GM12878 (cell line): ENCODE data around the gene ARHGDIG. TPM values are rescaled to one million over a fixed set of nuclear protein-coding genes. Genes with fewer than 3 reads are reported as not detected.

Source experiments
- ATAC-seq: fragments of 200-7000 bp; cut with Tn5 transposase; 3 replicates; pipeline ENCODE4 v1.9.1; 2020; ENCODE audit warnings: mild to moderate bottlenecking, moderate library complexity
- BruUV-seq: library from RNA; stranded (reverse); fragments of 400-500 nt; replicated peaks from 2 replicates; lab custom pipeline; 2021; lab: Mats Ljungman, UMichigan
- CTCF ChIA-PET: fragments of 300-600 bp; sonication (Branson Sonifier 250); formaldehyde crosslinking; extraction: SDS; loops from one replicate; lab custom pipeline; 2021; ENCODE audit warnings: inconsistent platforms; lab: Yijun Ruan, JAX
- POLR2A ChIA-PET: fragments of 350-600 bp; formaldehyde crosslinking; extraction: SDS; loops from one replicate; lab custom pipeline; 2021; ENCODE audit warnings: inconsistent platforms; lab: Charles Lee
- RAD21 ChIA-PET: fragments of 300-600 bp; sonication (Branson Sonifier 250); formaldehyde crosslinking; loops from one replicate; lab custom pipeline; 2023; ENCODE audit warnings: antibody characterized with exemption; ENCODE audit not compliant: unreplicated experiment; lab: Charles Lee
- SMC1A ChIA-PET: fragments of 300-600 bp; sonication (Branson Sonifier 250); formaldehyde crosslinking; loops from one replicate; lab custom pipeline; 2023; ENCODE audit not compliant: unreplicated experiment, uncharacterized antibody; lab: Charles Lee
- DNase-seq: peaks from one replicate; pipeline ENCODE4 v3.0.0-alpha.2; 2011; ENCODE audit warnings: low read depth, low spot score
- FAIRE-seq: peaks from 3 replicates; lab custom pipeline; 2011; peaks lifted over from hg19 to GRCh38; lab: Jason Lieb, UNC
- H2AFZ ChIP-seq: 2 replicates; pipeline ENCODE4 v1.6.0; 2011; ENCODE audit warnings: low read depth, low read length, control low read depth; ENCODE audit not compliant: control insufficient read depth
- H3K27ac ChIP-seq: 2 replicates; pipeline ENCODE4 v1.5.1; 2011; ENCODE audit warnings: control low read depth; ENCODE audit not compliant: control insufficient read depth, insufficient read depth
- H3K27me3 ChIP-seq, 2 experiments: replicated peaks in 1 of 2; 2 replicates each; pipeline versions ENCODE4 v1.6.0 to v1.6.1; 2011; ENCODE audit warnings: low read length in 1 of 2; ENCODE audit not compliant: control insufficient read depth in 2 of 2, insufficient read depth in 2 of 2
- H3K36me3 ChIP-seq, 2 experiments: 2 replicates each; pipeline ENCODE4 v1.5.1; 2011; ENCODE audit warnings: low read length in 1 of 2; ENCODE audit not compliant: control insufficient read depth in 2 of 2, insufficient read depth in 2 of 2
- H3K4me1 ChIP-seq: 2 replicates; pipeline ENCODE4 v1.6.1; 2011; ENCODE audit warnings: mild to moderate bottlenecking, low read length, moderate library complexity, mixed read lengths; ENCODE audit not compliant: control insufficient read depth, insufficient read depth
- H3K4me2 ChIP-seq: 2 replicates; pipeline ENCODE4 v1.6.0; 2011; ENCODE audit warnings: control low read depth; ENCODE audit not compliant: control insufficient read depth, insufficient read depth
- H3K4me3 ChIP-seq: fragments of 200-600 bp; sonication (generic); 2 replicates; pipeline ENCODE4 v1.5.1; 2016
- H3K79me2 ChIP-seq: 2 replicates; pipeline ENCODE4 v1.6.0; 2011; ENCODE audit warnings: low read length; ENCODE audit not compliant: control insufficient read depth, insufficient read depth
- H3K9ac ChIP-seq: 2 replicates; pipeline ENCODE4 v1.8.0; 2011; ENCODE audit warnings: low read length, control low read depth, mixed read lengths; ENCODE audit not compliant: control insufficient read depth, insufficient read depth
- H3K9me3 ChIP-seq: replicated peaks from 3 replicates; pipeline ENCODE4 v1.5.1; 2011; ENCODE audit warnings: mild to moderate bottlenecking, low read length; ENCODE audit not compliant: control insufficient read depth, insufficient read depth
- H4K20me1 ChIP-seq: 2 replicates; pipeline ENCODE4 v1.6.0; 2011; ENCODE audit not compliant: control insufficient read depth, insufficient read depth
- BCL11A ChIP-seq: IDR thresholded peaks from 2 replicates; pipeline ENCODE4 v1.6.1; 2011; ENCODE audit warnings: low read depth, low read length
- BHLHE40 ChIP-seq, 2 experiments: fragments of 450-650 bp in 1 of 2; IDR thresholded peaks; 2 replicates each; pipeline ENCODE4 v1.6.1; 2011 to 2017; ENCODE audit warnings: low read depth in 2 of 2, borderline replicate concordance in 1 of 2, improper control_type of control experiment in 1 of 2, low read length in 1 of 2, mild to moderate bottlenecking in 1 of 2
- DPF2 ChIP-seq: fragments of 450-650 bp; IDR thresholded peaks from 2 replicates; pipeline ENCODE4 v1.6.1; 2017; ENCODE audit warnings: mild to moderate bottlenecking
- JUNB ChIP-seq: IDR thresholded peaks from 2 replicates; pipeline ENCODE4 v1.6.1; 2016; ENCODE audit warnings: antibody characterized with exemption, mild to moderate bottlenecking
- MYC ChIP-seq: IDR thresholded peaks from 2 replicates; pipeline ENCODE4 v1.6.1; 2011; ENCODE audit warnings: mild to moderate bottlenecking, low read length, moderate library complexity, inconsistent platforms; ENCODE audit not compliant: insufficient read depth, insufficient replicate concordance, insufficient read length, severe bottlenecking
- NBN ChIP-seq: fragments of 450-650 bp; IDR thresholded peaks from 2 replicates; pipeline ENCODE4 v1.6.1; 2016
- NFYB ChIP-seq: IDR thresholded peaks from 2 replicates; pipeline ENCODE4 v1.6.1; 2011; ENCODE audit warnings: low read depth, mild to moderate bottlenecking, low read length, improper control_type of control experiment, moderate library complexity; ENCODE audit not compliant: insufficient read depth
- POLR2A ChIP-seq: IDR thresholded peaks from 2 replicates; pipeline ENCODE4 v1.6.1; 2011; ENCODE audit warnings: low read depth, mild to moderate bottlenecking, low read length
- WGBS: methylation state at CpG from one replicate; pipeline ENCODE4 v1.1.6; 2016; ENCODE audit warnings: low lambda C conversion rate; ENCODE audit not compliant: insufficient replicate concordance, insufficient coverage; ENCODE audit errors: missing lambda C conversion rate; 5-methylcytosine and 5-hydroxymethylcytosine counted together
- in situ Hi-C: fragments of 300-500 bp; cut with MboI; formaldehyde crosslinking; loops from 9 replicates; pipeline ENCODE4 v1.14.3; 2018; ENCODE audit warnings: mixed read lengths
- intact Hi-C: fragments of 100-400 bp; cut with micrococcal nuclease; formaldehyde crosslinking; loops from one replicate; pipeline ENCODE4 v1.14.2; 2022; ENCODE audit not compliant: unreplicated experiment
- polyA plus RNA-seq, 11 experiments: library from polyadenylated mRNA; depleted of rRNA in 4 of 11; unstranded in 6 of 11; stranded (reverse) in 5 of 11; fragments of >200 nt; fragmentation: Nextera tagmentation in 4 of 11; fragmentation: Illumina TruSeq in 1 of 11; extraction: Ambion mirVana in 4 of 11; extraction: Trizol in 1 of 11; gene quantifications; 1 replicate in 1 of 11; 2 replicates in 10 of 11; pipeline versions ENCODE4 v1.2.1 to v1.2.3, GENCODE V29; 2011 to 2016; ENCODE audit warnings: inconsistent platforms in 2 of 11, missing spikeins in 2 of 11, low read depth in 1 of 11
- total RNA-seq, 4 experiments: library from RNA; depleted of rRNA in 3 of 4; stranded (reverse); fragments of >200 nt in 3 of 4; fragmentation: Illumina TruSeq in 1 of 4; extraction: Trizol in 1 of 4; gene quantifications; 2 replicates each; pipeline versions ENCODE4 v1.2.1 to v1.2.3, GENCODE V29; 2013 to 2021
- TF ChIP-seq, protein P1 (sequence below): fragments of 150-350 bp; IDR thresholded peaks from 2 replicates; pipeline ENCODE4 v1.6.1; 2016; ENCODE audit warnings: low read depth, low read length
- TF ChIP-seq, protein P2 (sequence below): IDR thresholded peaks from 2 replicates; pipeline ENCODE4 v1.6.1; 2011; ENCODE audit warnings: mild to moderate bottlenecking, low read depth, low read length, moderate library complexity; ENCODE audit not compliant: insufficient replicate concordance
- TF ChIP-seq, protein P3 (sequence below): IDR thresholded peaks from 2 replicates; pipeline ENCODE4 v1.6.1; 2012; ENCODE audit warnings: low read depth, low read length, improper control_type of control experiment
- TF ChIP-seq, protein P4 (sequence below): IDR thresholded peaks from 2 replicates; pipeline ENCODE4 v1.6.1; 2011; ENCODE audit warnings: borderline replicate concordance, low read depth, mild to moderate bottlenecking, moderate library complexity, low read length; ENCODE audit not compliant: insufficient read depth, poor library complexity, severe bottlenecking

The ARHGDIG gene
- total and polyA plus RNA-seq, 10 of the 15 experiments (the other 5 are each of a cell fraction or from before 2014, with no cell fraction given) = not detected

DNA sequence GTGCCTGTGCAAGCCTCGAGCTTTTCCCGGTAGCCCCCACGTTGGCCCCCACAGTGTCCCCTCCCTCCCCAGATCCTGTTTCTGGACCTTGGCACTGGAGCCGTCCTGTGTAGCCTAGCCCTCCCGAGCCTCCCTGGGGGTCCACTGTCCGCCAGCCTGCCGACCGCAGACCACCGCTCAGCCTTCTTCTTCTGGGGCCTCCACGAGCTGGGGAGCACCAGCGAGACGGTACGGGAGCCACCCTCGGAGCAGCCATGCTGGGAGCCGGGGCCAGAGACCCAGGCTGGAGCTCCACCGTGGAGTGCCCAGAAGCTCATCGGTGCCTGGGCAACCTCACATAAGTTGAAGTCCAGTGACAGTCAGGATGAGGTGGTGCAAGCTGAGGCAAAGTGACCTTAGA, 16.4 kb upstream of the ARHGDIG start:
- Histone ChIP-seq H3K36me3 (no peaks in the 10 kb centered on the region; a peak in 1 of 4 replicates), H3K9me3 (no peaks in the 10 kb centered on the region), H3K9ac (no peak overlapping the region), H3K4me3 (no peak overlapping the region), H4K20me1 (no peaks in the 10 kb centered on the region), H3K27ac (no peak overlapping the region), H3K4me2 (no peak overlapping the region), H3K27me3 (no peaks in the 10 kb centered on the region), H3K4me1 (no peaks in the 10 kb centered on the region), H2AFZ (no peak overlapping the region), H3K79me2 (no peaks in the 10 kb centered on the region)
- CTCF ChIA-PET = interaction anchor here (0.6 kb wide), 1 partner anchor 166 kb away, joined by 3 read pairs; no protein-coding TSS in a partner anchor
- 86% methylated on average over 17 of the region's 17 CpGs for WGBS
- RAD21 ChIA-PET = no interaction called here
- BruUV-seq = no TSS peak
- POLR2A ChIA-PET = no interaction called here
- FAIRE-seq = no peak
- in situ Hi-C loops = no loop called here
- ATAC-seq = no peak
- DNase-seq = no peak
- TF ChIP-seq BHLHE40 (IDR thresholded peaks at IDR 0.05; ENCODE audit: borderline replicate concordance in 1 of 2, low read depth in 2 of 2, low read length in 1 of 2) = no peak
- TF ChIP-seq, protein P1, sequence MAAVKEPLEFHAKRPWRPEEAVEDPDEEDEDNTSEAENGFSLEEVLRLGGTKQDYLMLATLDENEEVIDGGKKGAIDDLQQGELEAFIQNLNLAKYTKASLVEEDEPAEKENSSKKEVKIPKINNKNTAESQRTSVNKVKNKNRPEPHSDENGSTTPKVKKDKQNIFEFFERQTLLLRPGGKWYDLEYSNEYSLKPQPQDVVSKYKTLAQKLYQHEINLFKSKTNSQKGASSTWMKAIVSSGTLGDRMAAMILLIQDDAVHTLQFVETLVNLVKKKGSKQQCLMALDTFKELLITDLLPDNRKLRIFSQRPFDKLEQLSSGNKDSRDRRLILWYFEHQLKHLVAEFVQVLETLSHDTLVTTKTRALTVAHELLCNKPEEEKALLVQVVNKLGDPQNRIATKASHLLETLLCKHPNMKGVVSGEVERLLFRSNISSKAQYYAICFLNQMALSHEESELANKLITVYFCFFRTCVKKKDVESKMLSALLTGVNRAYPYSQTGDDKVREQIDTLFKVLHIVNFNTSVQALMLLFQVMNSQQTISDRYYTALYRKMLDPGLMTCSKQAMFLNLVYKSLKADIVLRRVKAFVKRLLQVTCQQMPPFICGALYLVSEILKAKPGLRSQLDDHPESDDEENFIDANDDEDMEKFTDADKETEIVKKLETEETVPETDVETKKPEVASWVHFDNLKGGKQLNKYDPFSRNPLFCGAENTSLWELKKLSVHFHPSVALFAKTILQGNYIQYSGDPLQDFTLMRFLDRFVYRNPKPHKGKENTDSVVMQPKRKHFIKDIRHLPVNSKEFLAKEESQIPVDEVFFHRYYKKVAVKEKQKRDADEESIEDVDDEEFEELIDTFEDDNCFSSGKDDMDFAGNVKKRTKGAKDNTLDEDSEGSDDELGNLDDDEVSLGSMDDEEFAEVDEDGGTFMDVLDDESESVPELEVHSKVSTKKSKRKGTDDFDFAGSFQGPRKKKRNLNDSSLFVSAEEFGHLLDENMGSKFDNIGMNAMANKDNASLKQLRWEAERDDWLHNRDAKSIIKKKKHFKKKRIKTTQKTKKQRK = no peak
- TF ChIP-seq POLR2A = no peak
- TF ChIP-seq, protein P2, sequence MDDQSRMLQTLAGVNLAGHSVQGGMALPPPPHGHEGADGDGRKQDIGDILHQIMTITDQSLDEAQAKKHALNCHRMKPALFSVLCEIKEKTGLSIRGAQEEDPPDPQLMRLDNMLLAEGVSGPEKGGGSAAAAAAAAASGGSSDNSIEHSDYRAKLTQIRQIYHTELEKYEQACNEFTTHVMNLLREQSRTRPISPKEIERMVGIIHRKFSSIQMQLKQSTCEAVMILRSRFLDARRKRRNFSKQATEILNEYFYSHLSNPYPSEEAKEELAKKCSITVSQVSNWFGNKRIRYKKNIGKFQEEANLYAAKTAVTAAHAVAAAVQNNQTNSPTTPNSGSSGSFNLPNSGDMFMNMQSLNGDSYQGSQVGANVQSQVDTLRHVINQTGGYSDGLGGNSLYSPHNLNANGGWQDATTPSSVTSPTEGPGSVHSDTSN = no peak
- TF ChIP-seq, protein P3, sequence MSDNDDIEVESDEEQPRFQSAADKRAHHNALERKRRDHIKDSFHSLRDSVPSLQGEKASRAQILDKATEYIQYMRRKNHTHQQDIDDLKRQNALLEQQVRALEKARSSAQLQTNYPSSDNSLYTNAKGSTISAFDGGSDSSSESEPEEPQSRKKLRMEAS = no peak
- no peak for TF ChIP-seq NBN
- no peak for TF ChIP-seq MYC
- no peak for TF ChIP-seq JUNB
- TF ChIP-seq NFYB = no peak
- TF ChIP-seq BCL11A = no peak
- TF ChIP-seq, protein P4, sequence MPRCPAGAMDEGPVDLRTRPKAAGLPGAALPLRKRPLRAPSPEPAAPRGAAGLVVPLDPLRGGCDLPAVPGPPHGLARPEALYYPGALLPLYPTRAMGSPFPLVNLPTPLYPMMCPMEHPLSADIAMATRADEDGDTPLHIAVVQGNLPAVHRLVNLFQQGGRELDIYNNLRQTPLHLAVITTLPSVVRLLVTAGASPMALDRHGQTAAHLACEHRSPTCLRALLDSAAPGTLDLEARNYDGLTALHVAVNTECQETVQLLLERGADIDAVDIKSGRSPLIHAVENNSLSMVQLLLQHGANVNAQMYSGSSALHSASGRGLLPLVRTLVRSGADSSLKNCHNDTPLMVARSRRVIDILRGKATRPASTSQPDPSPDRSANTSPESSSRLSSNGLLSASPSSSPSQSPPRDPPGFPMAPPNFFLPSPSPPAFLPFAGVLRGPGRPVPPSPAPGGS = no peak
- TF ChIP-seq DPF2 = no peak
- intact Hi-C loops = no loop called here
- SMC1A ChIA-PET = no interaction called here
